ENCODE results near the gene OTP. TPM values are rescaled to one million over a fixed set of nuclear protein-coding genes. Genes with fewer than 3 reads are reported as not detected.

OTP gene
- total and polyA plus RNA-seq, 2 donors (not counting 1 experiment from before 2014, with no cell fraction given) = 0.03 TPM; not detected in 1

GRCh38 chr5:77628840-77629508 is 9.5 kb downstream of the OTP start:
- H3K9me3 ChIP-seq (ENCODE audit: control extremely low read depth in 1 of 3, control insufficient read depth in 2 of 3, insufficient read depth in 1 of 3, low read length in 2 of 3) = peaks cover 1 to 42% (median 19%) of the 10 kb centered on the region in 3 donors
- ChIA-PET CTCF (no interaction called here), POLR2A (no interaction called here)
- no peaks in the 10 kb centered on the region for H4K20me1 ChIP-seq (ENCODE audit: control insufficient read depth, insufficient read depth, low read length, poor library complexity, severe bottlenecking)
- ATAC-seq (ENCODE audit: low read depth) (no peak), DNase-seq (peak; percentile 58)
- H3K4me2 ChIP-seq (replicated peaks; ENCODE audit: low read depth, low read length, poor library complexity, severe bottlenecking) = peak overlapping the region; percentile 89
- peak overlapping the region; percentile 79 for H3K27ac Mint-ChIP-seq
- H3K4me3 Mint-ChIP-seq = peak overlapping the region; percentile 87
- H2AFZ ChIP-seq (ENCODE audit: insufficient read depth, low read depth, low read length, poor library complexity, severe bottlenecking) = no peak overlapping the region
- H3K27me3 Mint-ChIP-seq = peaks cover 69% of the 10 kb centered on the region
- peaks cover 4% of the 10 kb centered on the region for H3K9me3 Mint-ChIP-seq (ENCODE audit: insufficient read depth)
- peak overlapping the region in 2 of 5 experiments; percentile 61 to 62 for H3K4me3 ChIP-seq (ENCODE audit: control extremely low read depth in 1 of 5, extremely low read depth in 1 of 5, insufficient read depth in 1 of 5, low read depth in 2 of 5, low read length in 4 of 5)
- H3K36me3 ChIP-seq (replicated peaks in 1 of 2; ENCODE audit: control extremely low read depth in 1 of 2, control insufficient read depth in 1 of 2, extremely low read depth in 1 of 2, insufficient read depth in 2 of 2, low read length in 1 of 2) = no peaks in the 10 kb centered on the region
- H3K79me2 ChIP-seq (ENCODE audit: control insufficient read depth, insufficient read depth, low read length) = no peaks in the 10 kb centered on the region
- no peak overlapping the region for H3K9ac ChIP-seq (ENCODE audit: low read length)
- H3K4me1 Mint-ChIP-seq = peaks cover 25% of the 10 kb centered on the region
- peaks cover 0 to 68% (median 55%) of the 10 kb centered on the region in 4 experiments for H3K27me3 ChIP-seq (replicated peaks in 1 of 4; ENCODE audit: control extremely low read depth in 1 of 4, control insufficient read depth in 3 of 4, insufficient read depth in 4 of 4, low read length in 3 of 4)
- H3K4me1 ChIP-seq (ENCODE audit: control insufficient read depth in 2 of 2, insufficient read depth in 2 of 2, low read length in 2 of 2) = peaks cover 28 to 48% of the 10 kb centered on the region in 2 donors
- TF ChIP-seq CTCF (IDR thresholded peaks at IDR 0.05) (no peak), EZH2 (IDR thresholded peaks at IDR 0.05; ENCODE audit: borderline replicate concordance, insufficient read depth, low read depth, low read length, poor library complexity, severe bottlenecking) (no peak)
- intact Hi-C loops (cut with micrococcal nuclease) = loop anchor here (5.0 to 10.0 kb wide), 3 partner anchors 134 to 1883 kb away; partner anchors contain the start of genes HOMER1, WDR41 and ZBED3
- no peak overlapping the region for H3K27ac ChIP-seq (ENCODE audit: low read length in 2 of 2)
- 18% methylated on average over 5 of the region's 13 CpGs for WGBS (ENCODE audit: insufficient coverage)
